ENCODE results near the gene AK5. TPM values are rescaled to one million over a fixed set of nuclear protein-coding genes. Genes with fewer than 3 reads are reported as not detected.

AK5 gene
- polyA plus RNA-seq, 3 donors, result 0.34 to 0.72 (median 0.48) TPM

- H3K4me3 ChIP-seq (replicated peaks in 1 of 3; ENCODE audit: low read depth in 2 of 3, low read length in 3 of 3), result no peak overlapping the region
- no peak for TF ChIP-seq CTCF (IDR thresholded peaks at IDR 0.05)
- H3K27ac ChIP-seq (ENCODE audit: low read depth in 1 of 2, low read length in 2 of 2), result no peak overlapping the region
- DNase-seq, result no peak
- no CpG with 5 or more reads among the region's 2 CpGs for WGBS (ENCODE audit: insufficient coverage)
- no peaks in the 10 kb centered on the region for H3K4me1 ChIP-seq (ENCODE audit: control insufficient read depth in 1 of 2, insufficient read depth in 2 of 2, low read length in 2 of 2)
- intact Hi-C loops (cut with micrococcal nuclease), result no loop called here
- H3K9me3 ChIP-seq (replicated peaks in 1 of 2; ENCODE audit: control insufficient read depth in 1 of 2, insufficient read depth in 1 of 2, low read length in 2 of 2), result no peaks in the 10 kb centered on the region
- peaks cover 5% of the 10 kb centered on the region for H3K4me1 Mint-ChIP-seq
- no peak overlapping the region for H3K4me3 Mint-ChIP-seq
- no peak overlapping the region for H2AFZ ChIP-seq (ENCODE audit: insufficient read depth, low read depth, low read length, poor library complexity, severe bottlenecking)
- no peaks in the 10 kb centered on the region for H3K27me3 ChIP-seq (ENCODE audit: control insufficient read depth in 2 of 2, insufficient read depth in 2 of 2, low read length in 2 of 2)
- peak overlapping the region in 1 of 7 donors; percentile 11 for H3K27ac Mint-ChIP-seq
- H3K79me2 ChIP-seq (ENCODE audit: insufficient read depth, low read length), result no peaks in the 10 kb centered on the region
- H4K20me1 ChIP-seq (ENCODE audit: insufficient read depth, low read length), result no peaks in the 10 kb centered on the region
- H3K9ac ChIP-seq (ENCODE audit: insufficient read depth, low read length, poor library complexity, severe bottlenecking), result no peak overlapping the region
- no peaks in the 10 kb centered on the region for H3K36me3 ChIP-seq (replicated peaks in 1 of 2; ENCODE audit: control insufficient read depth in 1 of 2, insufficient read depth in 2 of 2, low read length in 2 of 2)
- no peak overlapping the region for H3K4me2 ChIP-seq (replicated peaks; ENCODE audit: extremely low read depth, low read length, poor library complexity, severe bottlenecking)
- no peaks in the 10 kb centered on the region for H3K36me3 Mint-ChIP-seq
- H3K9me3 Mint-ChIP-seq, result peaks cover 0 to 2% (median 0%) of the 10 kb centered on the region in 7 donors
- no peaks in the 10 kb centered on the region for H3K27me3 Mint-ChIP-seq (ENCODE audit: low read depth in 3 of 3)
Observed at GRCh38 chr1:77370583-77371306, 88.9 kb downstream of the AK5 start.

GRCh38 chr1:77371396-77371795 lies 89.6 kb downstream of the AK5 start:
- Mint-ChIP-seq H3K4me1 (peaks cover 5% of the 10 kb centered on the region), H3K9me3 (peaks cover 0 to 2% (median 0%) of the 10 kb centered on the region in 7 donors), H3K27ac (no peak overlapping the region), H3K27me3 (ENCODE audit: low read depth in 3 of 3) (no peaks in the 10 kb centered on the region), H3K36me3 (no peaks in the 10 kb centered on the region), H3K4me3 (no peak overlapping the region)
- no peaks in the 10 kb centered on the region for H3K4me1 ChIP-seq (ENCODE audit: control insufficient read depth in 1 of 2, insufficient read depth in 2 of 2, low read length in 2 of 2)
- H3K4me2 ChIP-seq (replicated peaks; ENCODE audit: extremely low read depth, low read length, poor library complexity, severe bottlenecking), result no peak overlapping the region
- no peak for TF ChIP-seq CTCF (IDR thresholded peaks at IDR 0.05)
- H3K4me3 ChIP-seq (replicated peaks in 1 of 3; ENCODE audit: low read depth in 2 of 3, low read length in 3 of 3), result no peak overlapping the region
- no peaks in the 10 kb centered on the region for H3K27me3 ChIP-seq (ENCODE audit: control insufficient read depth in 2 of 2, insufficient read depth in 2 of 2, low read length in 2 of 2)
- H3K36me3 ChIP-seq (replicated peaks in 1 of 2; ENCODE audit: control insufficient read depth in 1 of 2, insufficient read depth in 2 of 2, low read length in 2 of 2), result no peaks in the 10 kb centered on the region
- H3K27ac ChIP-seq (ENCODE audit: low read depth in 1 of 2, low read length in 2 of 2), result no peak overlapping the region
- intact Hi-C loops (cut with micrococcal nuclease), result no loop called here
- WGBS (ENCODE audit: insufficient coverage), result no CpG with 5 or more reads among the region's 1 CpG
- DNase-seq, result no peak
- H3K9ac ChIP-seq (ENCODE audit: insufficient read depth, low read length, poor library complexity, severe bottlenecking), result no peak overlapping the region
- no peaks in the 10 kb centered on the region for H3K79me2 ChIP-seq (ENCODE audit: insufficient read depth, low read length)
- no peaks in the 10 kb centered on the region for H3K9me3 ChIP-seq (replicated peaks in 1 of 2; ENCODE audit: control insufficient read depth in 1 of 2, insufficient read depth in 1 of 2, low read length in 2 of 2)
- no peaks in the 10 kb centered on the region for H4K20me1 ChIP-seq (ENCODE audit: insufficient read depth, low read length)
- no peak overlapping the region for H2AFZ ChIP-seq (ENCODE audit: insufficient read depth, low read depth, low read length, poor library complexity, severe bottlenecking)
